Measurements from ENCODE around the gene GDF7. TPM values are rescaled to one million over a fixed set of nuclear protein-coding genes. Genes with fewer than 3 reads are reported as not detected.

Gene GDF7
- 1 to 10 TPM in 1 of 6 donors, under 1 TPM in 5; under 0.01 to 1.8 (median 0.44) TPM for total RNA-seq

- peak in 1 of 2 donors; percentile 57 for ATAC-seq (ENCODE audit: low FRiP score in 2 of 2)
- 1 to 2% methylated on average over 20 to 65 of the region's 86 CpGs for WGBS, 2 donors
- H3K27ac ChIP-seq, result no peak within 1 kb of the TSS
Observed at GRCh38 chr2:20666304-20667150, at the start of gene GDF7. GDF7 (plus strand) TSS chr2:20667144; CDS start chr2:20667240, 96 bp downstream.

GRCh38 chr2:20617892-20618467, 49.0 kb upstream of the GDF7 start:
- no peak overlapping the region for H3K4me3 ChIP-seq
- no peaks in the 10 kb centered on the region for H3K27me3 ChIP-seq
- ATAC-seq (ENCODE audit: low FRiP score in 2 of 2), result peak; percentile 90 to 93
- H3K4me1 ChIP-seq, result peaks cover 64 to 73% (median 68%) of the 10 kb centered on the region in 4 donors
- H3K36me3 ChIP-seq, result peaks cover 9 to 31% (median 26%) of the 10 kb centered on the region in 4 donors
- H3K27ac ChIP-seq, result peak overlapping the region; percentile 88 to 93 (median 92)
- TF ChIP-seq POLR2A (IDR thresholded peaks at IDR 0.05) (peak in 1 of 4 donors; percentile 66), POLR2AphosphoS5 (IDR thresholded peaks at IDR 0.05) (peak; percentile 90 to 91), CTCF (IDR thresholded peaks at IDR 0.05) (peak; percentile 60 to 94 (median 84)), EP300 (IDR thresholded peaks at IDR 0.05) (peak in 2 of 4 donors; percentile 50 to 96)
- peak; percentile 93 to 98 for DNase-seq
- whole genome bisulfite sequencing, 2 donors, result 48 to 76% methylated on average over 5 to 14 of the region's 14 CpGs
- H3K9me3 ChIP-seq, result no peaks in the 10 kb centered on the region

More at GRCh38 chr2:20666304-20667150, at the start of gene GDF7:
- DNase-seq, result peak in 1 of 2 donors; percentile 88
- H3K4me3 ChIP-seq, result peak within 1 kb of the TSS; percentile 10 to 52 (median 46)
- H3K4me1 ChIP-seq, result peaks cover 25 to 60% (median 36%) of the 10 kb centered on the region in 4 donors
- peaks cover 0 to 8% (median 0%) of the 10 kb centered on the region in 4 donors for H3K9me3 ChIP-seq
- peaks cover 0 to 67% (median 38%) of the 10 kb centered on the region in 4 donors for H3K27me3 ChIP-seq
- TF ChIP-seq CTCF (IDR thresholded peaks at IDR 0.05), result no peak
- no peak for TF ChIP-seq EP300 (IDR thresholded peaks at IDR 0.05)
- TF ChIP-seq POLR2A (IDR thresholded peaks at IDR 0.05), result no peak
- TF ChIP-seq POLR2AphosphoS5 (IDR thresholded peaks at IDR 0.05), result no peak
- no peaks in the 10 kb centered on the region for H3K36me3 ChIP-seq

GRCh38 chr2:20618468-20618885, 48.5 kb upstream of the GDF7 start:
- DNase-seq (peak in 1 of 2 donors; percentile 65), ATAC-seq (ENCODE audit: low FRiP score in 2 of 2) (peak; percentile 7 to 49)
- Histone ChIP-seq H3K27me3 (no peaks in the 10 kb centered on the region), H3K27ac (peak overlapping the region; percentile 88 to 93 (median 92)), H3K4me3 (no peak overlapping the region), H3K36me3 (peaks cover 10 to 36% (median 31%) of the 10 kb centered on the region in 4 donors), H3K9me3 (no peaks in the 10 kb centered on the region), H3K4me1 (peaks cover 59 to 68% (median 63%) of the 10 kb centered on the region in 4 donors)
- WGBS, 2 donors, result 64 to 72% methylated on average over 8 to 10 of the region's 10 CpGs
- TF ChIP-seq EP300 (IDR thresholded peaks at IDR 0.05) (no peak), POLR2A (IDR thresholded peaks at IDR 0.05) (no peak), CTCF (IDR thresholded peaks at IDR 0.05) (no peak), POLR2AphosphoS5 (IDR thresholded peaks at IDR 0.05) (no peak)

GRCh38 chr2:20618886-20619521, 47.9 kb upstream of the GDF7 start:
- DNase-seq (peak; percentile 21 to 62), ATAC-seq (ENCODE audit: low FRiP score in 2 of 2) (no peak)
- no peak overlapping the region for H3K4me3 ChIP-seq
- peaks cover 54 to 63% (median 58%) of the 10 kb centered on the region in 4 donors for H3K4me1 ChIP-seq
- H3K9me3 ChIP-seq, result no peaks in the 10 kb centered on the region
- TF ChIP-seq POLR2AphosphoS5 (IDR thresholded peaks at IDR 0.05), result peak in 1 of 2 donors; percentile 5
- no peak for TF ChIP-seq EP300 (IDR thresholded peaks at IDR 0.05)
- WGBS, 2 donors, result 60 to 79% methylated on average over 5 to 15 of the region's 15 CpGs
- H3K27me3 ChIP-seq, result no peaks in the 10 kb centered on the region
- peaks cover 15 to 41% (median 36%) of the 10 kb centered on the region in 4 donors for H3K36me3 ChIP-seq
- H3K27ac ChIP-seq, result peak overlapping the region; percentile 88 to 93 (median 92)

Data from upper lobe of left lung (tissue), 6 donors.